GM21576 (cell line): ENCODE data around the gene DHPS.
A peak's percentile ranks its signal among the peaks of the same experiment; 100 is the strongest.
"Not testable (repeated sequence)": the region's sequence is repeated elsewhere in the genome, so short reads cannot be mapped to it uniquely, and the experiment has no call there.

Source experiments
- ATAC-seq: cut with Tn5 transposase; IDR thresholded peaks from one replicate; pipeline ENCODE4 v1.9.1; 2021; ENCODE audit warnings: mild to moderate bottlenecking, moderate library complexity; ENCODE audit not compliant: unreplicated experiment

The DHPS gene

DNA sequence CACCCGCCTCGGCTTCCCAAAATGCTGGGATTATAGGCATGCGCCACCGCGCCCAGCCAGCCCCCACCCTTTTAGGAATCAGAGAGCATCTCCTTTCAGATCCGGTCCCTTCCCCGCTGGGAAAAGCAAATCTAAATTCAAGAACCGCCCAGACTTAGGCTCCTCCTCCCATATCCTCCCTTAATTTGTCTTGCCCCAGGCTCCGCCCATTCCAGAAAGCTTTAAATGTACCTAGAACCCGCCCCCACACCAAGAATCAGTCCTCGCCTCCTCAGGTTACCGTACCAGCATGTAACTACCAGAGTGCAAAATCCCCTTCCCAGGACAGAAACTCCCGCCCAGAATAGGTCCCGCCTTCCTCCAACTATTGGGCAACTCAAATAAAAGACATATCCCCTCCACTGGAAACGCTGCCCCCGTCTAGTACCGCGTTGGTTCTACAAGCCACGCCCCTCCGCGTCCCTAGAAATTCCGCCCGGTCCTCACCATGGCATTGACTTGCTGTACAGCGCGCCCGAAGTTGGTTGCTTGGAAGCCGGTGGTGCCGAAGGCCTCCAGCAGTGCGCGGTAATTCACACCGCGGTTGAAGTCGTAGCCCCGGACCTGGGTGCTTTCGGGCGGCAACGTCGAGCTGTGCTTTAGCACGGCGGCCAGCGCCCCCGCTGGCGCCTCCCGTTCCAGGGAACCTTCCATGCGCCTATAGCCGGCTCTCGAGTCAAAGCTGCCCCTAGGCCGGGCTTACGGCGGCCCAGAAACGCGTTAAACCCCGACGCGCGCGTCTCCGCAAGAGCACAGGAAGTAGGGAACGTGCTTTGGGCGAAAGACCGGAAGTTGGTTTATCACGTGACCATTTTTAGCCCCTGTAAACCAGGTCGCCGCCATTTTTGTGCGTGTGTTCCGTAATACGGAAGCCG, at the start of gene DHPS:
Gene DHPS (minus strand): TSS at position 807 of the 914 bp plus-strand sequence. CDS start 114 bp downstream, at position 693.
- ATAC-seq: peak; percentile 59

DNA sequence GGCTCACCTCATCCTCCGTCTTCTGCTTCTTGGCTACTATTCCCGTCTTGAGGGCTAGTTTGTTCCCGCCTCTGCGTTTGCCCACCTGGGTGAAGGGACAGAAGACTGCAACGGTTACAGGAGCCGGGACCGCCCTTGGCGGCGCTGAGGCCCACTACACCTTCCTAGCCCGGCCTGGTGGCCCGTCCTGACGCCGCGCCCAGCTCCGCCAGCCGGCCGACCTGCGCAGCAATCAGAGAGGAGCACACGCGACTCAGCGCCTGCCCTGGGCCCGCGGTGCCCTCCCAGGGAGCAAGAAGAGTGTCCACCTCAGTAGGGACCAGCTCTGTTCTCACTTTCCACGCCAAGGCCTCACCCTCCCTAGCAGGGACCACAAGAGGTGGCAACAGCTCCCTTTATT, 49.7 kb upstream of the DHPS start:
- no peak for ATAC-seq

DNA sequence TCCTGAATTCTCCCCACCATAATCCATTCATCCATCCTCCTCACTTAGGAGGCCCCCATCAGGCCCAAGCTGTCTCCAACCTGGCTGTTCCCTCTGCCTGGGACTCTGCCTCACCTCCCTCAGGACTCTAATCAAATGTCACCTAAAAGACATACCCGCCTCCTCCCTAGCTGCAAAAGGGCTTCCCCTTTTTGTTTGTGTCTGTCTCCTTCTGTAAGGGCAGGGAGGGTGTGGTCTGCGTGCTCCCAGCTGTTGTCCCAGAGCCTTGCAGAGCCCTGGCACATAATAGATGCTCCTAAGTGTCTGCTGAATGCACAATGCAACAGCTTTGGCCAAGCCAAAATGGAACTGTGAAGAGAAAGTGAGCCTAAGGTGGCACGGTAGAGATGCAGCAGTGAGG, 48.4 kb upstream of the DHPS start:
- no peak for ATAC-seq

- ATAC-seq: no peak
Measured at GRCh38 chr19:12727745-12728433, 46.2 kb upstream of the DHPS start.

DNA sequence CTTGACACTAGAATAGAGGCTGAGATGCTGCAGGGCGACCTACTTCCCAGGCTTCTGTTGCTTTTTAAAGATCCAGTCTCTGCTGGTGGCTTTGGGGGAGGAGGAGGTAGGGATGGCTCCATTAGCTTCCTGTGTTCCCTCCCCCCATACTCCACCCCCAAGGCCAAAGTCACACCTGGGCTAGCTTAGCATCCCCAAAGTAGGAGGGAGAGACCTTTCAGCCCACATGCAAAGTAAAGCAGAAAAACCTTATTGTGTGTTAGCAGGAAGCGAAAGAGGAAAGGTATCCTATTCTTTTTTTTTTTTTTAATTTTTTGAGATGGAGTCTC, 45.3 kb upstream of the DHPS start:
- ATAC-seq: no peak

DNA sequence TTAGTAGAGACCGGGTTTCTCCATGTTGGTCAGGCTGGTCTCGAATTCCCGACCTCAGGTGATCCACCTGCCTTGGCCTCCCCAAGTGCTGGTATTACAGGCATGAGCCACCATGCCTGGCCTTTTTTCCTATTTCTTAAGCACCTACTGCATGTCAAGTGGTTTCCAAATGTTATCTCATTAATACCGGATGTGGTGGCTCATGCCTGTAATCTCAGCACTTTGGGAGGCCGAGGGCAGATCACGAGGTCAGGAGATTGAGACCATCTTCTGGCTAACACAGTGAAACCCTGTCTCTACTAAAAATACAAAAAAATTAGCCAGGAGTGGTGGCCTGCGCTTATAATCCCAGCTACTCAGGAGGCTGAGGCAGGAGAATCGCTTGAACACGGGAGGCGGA, 43.9 kb upstream of the DHPS start:
- ATAC-seq: not testable (repeated sequence)

DNA sequence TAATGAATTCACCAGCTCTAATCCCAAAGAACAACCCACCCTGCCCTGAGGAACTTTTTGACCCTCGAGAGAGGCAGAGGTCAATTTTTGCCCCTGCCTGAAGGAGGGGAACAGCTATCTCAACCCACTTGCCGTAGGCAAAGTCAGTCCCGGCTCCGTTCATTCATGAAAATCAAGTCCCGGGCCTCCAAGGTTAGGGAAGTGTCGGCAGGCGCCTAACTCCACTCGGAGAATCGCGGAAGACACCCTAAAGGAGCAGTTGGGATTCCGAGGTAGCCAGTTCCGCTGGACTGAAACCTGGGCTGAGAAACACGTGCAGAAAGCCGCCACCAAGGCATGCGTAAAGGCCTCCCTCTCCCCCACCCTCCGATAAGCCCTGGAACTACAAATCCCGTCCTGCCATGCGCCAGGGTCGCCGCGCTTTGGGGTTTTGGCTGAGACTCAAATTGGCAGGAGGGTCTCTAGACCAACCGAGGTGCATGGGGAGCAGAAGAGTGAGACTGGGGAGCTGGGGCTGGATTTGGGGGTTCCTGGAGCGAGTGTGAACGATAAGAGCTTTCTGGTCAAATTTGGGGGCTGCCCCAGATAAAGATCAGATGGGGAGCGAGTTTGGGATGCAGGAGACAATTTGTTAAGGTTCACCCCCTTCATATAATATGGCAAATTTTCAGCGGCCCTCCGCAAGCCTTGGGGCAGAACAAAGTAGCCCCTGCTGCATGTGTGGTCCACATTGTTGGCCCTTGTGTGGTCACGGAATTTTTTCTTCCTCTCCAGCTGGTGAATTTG, 42.2 kb upstream of the DHPS start, which contains the start of gene TNPO2:
Gene TNPO2 (minus strand): TSS at position 292 of the 786 bp plus-strand sequence. CDS start 2,955 bp downstream, outside the sequence.
- no peak for ATAC-seq

DNA sequence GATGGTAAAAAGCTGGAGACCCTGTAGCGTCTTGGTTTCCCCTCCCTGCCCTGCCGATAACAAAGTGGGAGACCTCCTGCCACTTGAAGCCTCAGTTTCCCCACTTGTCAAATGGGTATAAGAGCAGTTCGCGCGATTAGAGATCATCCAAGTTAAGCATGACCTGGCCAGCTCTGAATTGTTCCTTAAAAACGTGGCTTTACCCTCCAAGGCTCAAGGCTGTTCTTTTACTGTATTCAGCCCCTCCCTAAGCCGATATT, 41.6 kb upstream of the DHPS start:
- no peak for ATAC-seq

GRCh38 chr19:12722566-12723380, 41.1 kb upstream of the DHPS start:
- ATAC-seq: peak; percentile 71

- peak; percentile 28 for ATAC-seq
Measured at GRCh38 chr19:12721656-12722565, 40.2 kb upstream of the DHPS start.

DNA sequence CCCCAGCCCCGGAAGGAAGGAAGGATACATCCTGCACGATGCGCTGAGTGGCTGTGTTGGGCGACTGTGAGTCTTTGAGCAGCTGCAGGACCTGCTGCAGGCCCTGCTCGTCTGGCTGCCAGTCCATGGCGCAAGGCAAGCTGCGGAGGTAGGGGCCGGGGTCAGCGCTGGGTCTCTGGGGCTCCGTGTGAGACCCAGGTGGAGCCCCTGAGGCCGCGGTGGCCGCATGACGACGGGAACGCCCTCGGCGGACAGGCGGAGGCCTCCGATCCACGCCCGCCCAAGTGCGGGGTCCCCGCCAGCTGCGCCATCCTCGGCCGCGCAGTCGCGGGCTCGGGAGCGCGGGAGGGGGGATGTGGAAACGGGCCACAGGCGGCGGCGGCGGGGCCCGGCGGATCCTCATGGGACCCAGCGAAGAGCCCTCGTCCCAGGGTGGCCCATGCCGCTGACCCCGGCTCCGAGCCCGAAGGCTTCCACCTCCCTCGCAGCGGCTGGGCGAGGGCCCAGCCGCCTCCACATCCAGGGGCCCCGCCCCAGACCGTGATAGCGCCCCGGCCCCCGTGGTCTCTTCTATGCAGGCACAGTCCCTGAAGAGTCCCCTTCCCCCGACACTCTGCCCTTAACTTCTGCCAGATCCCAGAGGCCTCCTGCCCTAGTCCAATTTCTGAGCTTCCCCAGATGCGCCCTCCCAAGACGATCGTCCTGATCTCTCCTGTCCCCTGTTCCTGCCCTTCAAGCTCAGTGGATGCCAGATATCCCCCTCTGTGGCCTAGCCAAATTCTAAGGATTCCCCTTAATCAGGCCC, 39.4 kb upstream of the DHPS start:
- no peak for ATAC-seq

- no peak for ATAC-seq
Measured at GRCh38 chr19:12720296-12720695, 38.6 kb upstream of the DHPS start.

DNA sequence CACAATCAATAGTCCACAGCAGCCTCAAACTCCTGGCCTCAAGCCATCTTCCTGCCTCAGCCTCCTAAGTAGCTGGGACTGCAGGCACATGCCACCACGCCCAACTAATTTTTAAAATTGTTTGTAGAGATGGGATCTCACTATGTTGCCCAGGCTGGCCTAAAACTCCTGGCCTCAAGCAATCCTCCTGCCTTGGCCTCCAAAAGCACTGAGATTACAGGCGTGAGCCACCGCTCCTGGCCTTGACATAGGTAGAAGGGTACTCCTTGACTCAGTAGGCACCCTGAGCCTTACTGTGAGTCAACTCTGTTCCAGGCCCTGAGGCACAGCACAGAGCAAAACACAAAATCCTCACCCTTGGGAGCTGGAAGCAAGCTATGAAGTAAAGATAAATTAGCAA, 34.2 kb upstream of the DHPS start:
- ATAC-seq: no peak

DNA sequence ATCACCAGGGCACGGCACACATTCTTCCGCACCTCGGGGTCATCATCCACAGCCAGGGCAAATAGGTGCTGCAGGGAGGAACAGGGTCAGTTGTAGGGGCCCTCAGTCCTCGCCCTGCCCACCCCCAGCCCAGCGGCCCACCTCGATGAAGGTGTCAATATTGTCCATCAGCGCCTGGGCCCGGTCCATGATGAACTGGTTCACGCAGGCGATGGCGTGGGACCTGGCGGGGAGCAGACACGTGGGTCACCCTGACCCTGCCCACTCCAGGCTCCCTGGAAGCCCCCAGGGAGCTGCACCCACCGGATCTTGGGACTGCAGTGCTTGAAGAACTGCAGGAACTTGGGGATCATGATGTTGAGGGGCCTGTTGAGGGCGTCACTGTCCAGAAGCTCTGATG, 33.4 kb upstream of the DHPS start:
- no peak for ATAC-seq

- not testable (repeated sequence) for ATAC-seq
Measured at GRCh38 chr19:12713304-12713703, 31.6 kb upstream of the DHPS start.

DNA sequence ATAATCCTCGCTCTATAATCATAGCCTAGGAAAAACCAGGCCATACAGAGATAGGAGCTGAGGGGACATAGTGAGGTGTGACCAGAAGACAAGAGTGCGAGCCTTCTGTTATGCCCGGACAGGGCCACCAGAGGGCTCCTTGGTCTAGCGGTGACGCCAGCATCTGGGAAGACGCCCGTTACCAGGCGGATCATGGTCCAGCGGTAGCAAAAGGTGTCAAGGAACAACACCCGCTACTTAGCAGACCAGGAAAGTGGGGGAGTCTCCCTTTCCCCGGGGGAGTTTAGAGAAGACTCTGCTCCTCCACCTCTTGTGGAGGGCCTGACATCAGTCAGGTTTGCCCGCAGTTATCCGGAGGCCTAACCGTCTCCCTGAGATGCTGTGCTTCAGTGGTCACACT, 30.4 kb upstream of the DHPS start:
- ATAC-seq: not testable (repeated sequence)

DNA sequence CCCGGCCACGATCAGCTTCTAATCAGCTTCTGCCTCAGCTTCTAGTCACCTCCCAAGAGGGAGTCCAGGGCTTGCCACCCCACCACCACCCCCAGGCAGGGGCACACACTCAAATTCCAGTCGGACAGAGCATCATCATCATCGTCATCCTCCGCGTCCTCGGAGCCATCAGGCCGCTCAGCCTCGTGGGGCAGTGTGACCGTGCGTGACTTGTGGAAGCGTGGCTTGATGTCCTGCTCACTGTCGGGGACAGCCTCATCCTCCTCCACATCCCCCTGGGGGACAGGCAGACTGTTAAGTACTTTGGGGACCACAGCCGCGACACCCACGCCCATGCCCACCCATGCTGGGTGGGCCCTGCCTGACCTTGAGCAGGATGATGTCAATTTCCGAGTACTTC, 29.5 kb upstream of the DHPS start:
- no peak for ATAC-seq

DNA sequence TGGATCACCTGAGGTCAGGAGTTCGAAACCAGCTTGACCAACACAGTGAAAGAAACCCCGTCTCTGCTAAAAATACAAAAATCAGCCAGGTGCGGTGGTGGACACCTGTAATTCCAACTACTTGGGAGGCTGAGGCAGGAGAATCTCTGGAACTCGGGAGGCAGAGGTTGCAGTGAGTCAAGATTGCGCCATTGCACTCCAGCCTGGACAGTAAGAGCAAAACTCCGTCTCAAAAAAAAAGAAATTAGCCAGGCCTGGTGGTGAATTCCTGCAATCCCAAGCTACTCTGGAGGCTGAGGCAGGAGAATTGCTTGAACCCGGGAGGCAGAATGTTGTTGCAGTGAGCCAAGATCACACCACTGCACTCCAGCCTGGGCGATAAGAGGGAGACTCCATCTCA, 27.0 kb upstream of the DHPS start:
- no peak for ATAC-seq

GRCh38 chr19:12706332-12706718, 24.6 kb upstream of the DHPS start:
- no peak for ATAC-seq
